Right lobe of liver (tissue), 6 donors: ENCODE results near the gene CCR5AS.

Experiments
- ATAC-seq, 4 donors: fragments of 200-7000 bp; cut with Tn5 transposase; one replicate each; pipeline ENCODE4 v1.9.1; 2020; ENCODE audit warnings: mild to moderate bottlenecking in 4 of 4, moderate library complexity in 4 of 4
- DNase-seq, 3 donors: peaks; one replicate each; pipeline ENCODE4 v3.0.0-alpha.2; 2020
- H3K27ac ChIP-seq, 3 donors: fragments of 200-600 bp; one replicate each; pipeline ENCODE4 v1.8.0; 2022
- H3K27me3 ChIP-seq, 2 donors: fragments of 200-600 bp; one replicate each; pipeline ENCODE4 v1.8.0; 2022
- H3K36me3 ChIP-seq, 4 donors: fragments of 200-600 bp; sonication (generic) in 1 of 4; one replicate each; pipeline versions ENCODE4 v1.5.1 to v1.8.0; 2017 to 2022; ENCODE audit warnings: control low read depth in 1 of 4
- H3K4me1 ChIP-seq, 4 donors: fragments of 200-600 bp; sonication (generic) in 1 of 4; one replicate each; pipeline versions ENCODE4 v1.5.1 to v1.8.0; 2017 to 2022; ENCODE audit warnings: control low read depth in 1 of 4
- H3K4me3 ChIP-seq, 3 donors: fragments of 200-600 bp; one replicate each; pipeline ENCODE4 v1.8.0; 2022
- H3K9me3 ChIP-seq, 4 donors: fragments of 200-600 bp; sonication (generic) in 1 of 4; one replicate each; pipeline versions ENCODE4 v1.5.1 to v1.8.0; 2017 to 2022; ENCODE audit warnings: control low read depth in 1 of 4
- CTCF ChIP-seq, 4 donors: fragments of 200-600 bp in 3 of 4; fragments of 450-650 bp in 1 of 4; IDR thresholded peaks; one replicate each; pipeline versions ENCODE4 v1.5.1 to v1.8.0; 2016 to 2022; ENCODE audit warnings: antibody characterized with exemption in 4 of 4, mild to moderate bottlenecking in 2 of 4
- POLR2A ChIP-seq: fragments of 450-650 bp; IDR thresholded peaks from one replicate; pipeline ENCODE4 v1.6.1; 2017; ENCODE audit warnings: antibody characterized with exemption, mild to moderate bottlenecking
- WGBS: methylation state at CpG from one replicate; pipeline ENCODE4 v1.1.6; 2018; ENCODE audit warnings: low coverage, low lambda C conversion rate; ENCODE audit not compliant: insufficient coverage; ENCODE audit errors: missing lambda C conversion rate; 5-methylcytosine and 5-hydroxymethylcytosine counted together
- intact Hi-C, 2 donors: fragments of 100-400 bp; cut with DNase I; formaldehyde crosslinking; loops; one replicate each; pipeline versions ENCODE4 v1.11.2 to v1.14.1; 2022
- donor health status: DM: no; HTN: yes; CAD: no.
- donor health status: DM: no; HTN: no; CAD: no.
- donor health status: DM: no; HTN: no; CAD: no.
- donor health status: DM: no; HTN: yes; CAD: no.
- donor health status: DM: no; HTN: yes; CAD: no.

Gene CCR5AS

GRCh38 chr3:46447228-46447985 is 40.5 kb upstream of the CCR5AS start:
- Histone ChIP-seq H3K27ac (no peak overlapping the region), H3K9me3 (no peaks in the 10 kb centered on the region), H3K4me1 (no peaks in the 10 kb centered on the region), H3K27me3 (no peaks in the 10 kb centered on the region), H3K36me3 (no peaks in the 10 kb centered on the region), H3K4me3 (no peak overlapping the region)
- intact Hi-C loops, result no loop called here
- 54% methylated on average over 5 of the region's 5 CpGs for WGBS
- no peak for DNase-seq
- ATAC-seq, result no peak
- TF ChIP-seq CTCF (IDR thresholded peaks at IDR 0.05) (no peak), POLR2A (no peak)

GRCh38 chr3:46442576-46443530 is 36.0 kb upstream of the CCR5AS start:
- WGBS, result 34% methylated on average over 13 of the region's 16 CpGs
- TF ChIP-seq POLR2A (no peak), CTCF (IDR thresholded peaks at IDR 0.05) (peak in 3 of 4 donors; percentile 58 to 67 (median 59))
- DNase-seq (no peak), ATAC-seq (peak in 2 of 4 donors; percentile 60 to 67)
- Histone ChIP-seq H3K36me3 (no peaks in the 10 kb centered on the region), H3K27ac (no peak overlapping the region), H3K9me3 (no peaks in the 10 kb centered on the region), H3K27me3 (no peaks in the 10 kb centered on the region), H3K4me3 (no peak overlapping the region), H3K4me1 (no peaks in the 10 kb centered on the region)
- intact Hi-C loops, result no loop called here

GRCh38 chr3:46440531-46441294 is 33.8 kb upstream of the CCR5AS start:
- Histone ChIP-seq H3K4me3 (no peak overlapping the region), H3K36me3 (no peaks in the 10 kb centered on the region), H3K27me3 (no peaks in the 10 kb centered on the region), H3K27ac (no peak overlapping the region), H3K9me3 (no peaks in the 10 kb centered on the region), H3K4me1 (no peaks in the 10 kb centered on the region)
- DNase-seq (no peak), ATAC-seq (no peak)
- intact Hi-C loops, result no loop called here
- no peak for TF ChIP-seq POLR2A
- TF ChIP-seq CTCF (IDR thresholded peaks at IDR 0.05), result no peak
- 71% methylated on average over 4 of the region's 4 CpGs for WGBS

GRCh38 chr3:46438831-46439230 is 32.0 kb upstream of the CCR5AS start:
- Histone ChIP-seq H3K27ac (no peak overlapping the region), H3K27me3 (no peaks in the 10 kb centered on the region), H3K4me3 (no peak overlapping the region), H3K4me1 (no peaks in the 10 kb centered on the region), H3K36me3 (no peaks in the 10 kb centered on the region), H3K9me3 (no peaks in the 10 kb centered on the region)
- intact Hi-C loops, result no loop called here
- ATAC-seq (no peak), DNase-seq (no peak)
- 92% methylated on average over 2 of the region's 3 CpGs for WGBS
- TF ChIP-seq CTCF (IDR thresholded peaks at IDR 0.05), result no peak
- TF ChIP-seq POLR2A, result no peak
